GM12874 (cell line): ENCODE data around the gene PLA2G12A.

Source experiments
- TF ChIP-seq, protein P1 (sequence below): IDR thresholded peaks from 2 replicates; pipeline ENCODE4 v1.5.1; 2011; ENCODE audit warnings: low read depth, mild to moderate bottlenecking, control low read depth, low read length, moderate library complexity; ENCODE audit not compliant: insufficient read depth

Gene PLA2G12A

DNA sequence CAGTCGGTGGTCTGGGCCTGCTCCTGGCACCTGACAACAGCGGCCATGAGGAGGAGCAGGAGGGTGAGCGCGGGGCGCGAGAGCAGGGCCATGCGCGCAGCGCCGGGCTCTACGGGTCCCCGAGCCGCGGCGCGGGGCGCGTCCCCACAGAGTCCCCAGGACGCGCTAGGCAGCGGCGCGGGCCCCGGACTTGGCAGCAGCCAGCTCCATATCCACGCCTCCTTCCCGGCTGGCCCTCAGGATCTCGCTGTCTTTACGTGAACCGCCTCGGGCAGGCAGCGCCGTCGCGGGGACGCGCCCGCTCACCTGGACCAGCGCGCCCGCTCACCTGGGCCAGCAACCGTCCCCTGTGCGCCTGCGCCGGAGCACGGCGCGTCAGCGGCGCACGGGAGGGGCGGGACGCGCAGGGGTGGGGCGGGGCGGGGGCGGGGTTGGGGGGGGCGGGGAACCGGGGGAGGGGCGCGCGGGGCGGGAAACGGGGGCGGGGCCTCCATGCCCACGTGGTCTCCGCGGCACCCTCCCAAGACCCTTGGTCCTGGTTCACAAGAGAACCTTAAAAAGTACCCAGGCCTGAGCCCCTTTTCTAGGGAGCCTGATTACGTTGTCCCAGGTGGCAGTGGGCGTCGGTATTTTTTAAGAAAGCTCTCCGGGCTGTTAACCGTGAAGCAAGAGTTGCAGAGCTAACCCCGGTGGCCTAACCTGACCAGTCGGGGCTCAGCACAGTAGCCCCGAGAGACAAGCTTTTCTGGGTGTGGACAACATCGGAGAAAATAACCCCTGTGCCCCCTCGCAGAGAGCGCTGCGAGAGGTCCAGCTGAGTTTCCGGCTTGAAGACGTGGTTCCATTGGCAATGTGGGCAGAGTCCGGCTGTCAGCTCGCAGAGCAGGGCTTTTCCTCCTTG, at the start of gene PLA2G12A:
Gene PLA2G12A, minus strand, starts transcription at position 353 of the 901 bp plus-strand sequence. Its CDS starts 261 bp downstream, at position 92.
- TF ChIP-seq, protein P1, sequence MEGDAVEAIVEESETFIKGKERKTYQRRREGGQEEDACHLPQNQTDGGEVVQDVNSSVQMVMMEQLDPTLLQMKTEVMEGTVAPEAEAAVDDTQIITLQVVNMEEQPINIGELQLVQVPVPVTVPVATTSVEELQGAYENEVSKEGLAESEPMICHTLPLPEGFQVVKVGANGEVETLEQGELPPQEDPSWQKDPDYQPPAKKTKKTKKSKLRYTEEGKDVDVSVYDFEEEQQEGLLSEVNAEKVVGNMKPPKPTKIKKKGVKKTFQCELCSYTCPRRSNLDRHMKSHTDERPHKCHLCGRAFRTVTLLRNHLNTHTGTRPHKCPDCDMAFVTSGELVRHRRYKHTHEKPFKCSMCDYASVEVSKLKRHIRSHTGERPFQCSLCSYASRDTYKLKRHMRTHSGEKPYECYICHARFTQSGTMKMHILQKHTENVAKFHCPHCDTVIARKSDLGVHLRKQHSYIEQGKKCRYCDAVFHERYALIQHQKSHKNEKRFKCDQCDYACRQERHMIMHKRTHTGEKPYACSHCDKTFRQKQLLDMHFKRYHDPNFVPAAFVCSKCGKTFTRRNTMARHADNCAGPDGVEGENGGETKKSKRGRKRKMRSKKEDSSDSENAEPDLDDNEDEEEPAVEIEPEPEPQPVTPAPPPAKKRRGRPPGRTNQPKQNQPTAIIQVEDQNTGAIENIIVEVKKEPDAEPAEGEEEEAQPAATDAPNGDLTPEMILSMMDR, result no peak

DNA sequence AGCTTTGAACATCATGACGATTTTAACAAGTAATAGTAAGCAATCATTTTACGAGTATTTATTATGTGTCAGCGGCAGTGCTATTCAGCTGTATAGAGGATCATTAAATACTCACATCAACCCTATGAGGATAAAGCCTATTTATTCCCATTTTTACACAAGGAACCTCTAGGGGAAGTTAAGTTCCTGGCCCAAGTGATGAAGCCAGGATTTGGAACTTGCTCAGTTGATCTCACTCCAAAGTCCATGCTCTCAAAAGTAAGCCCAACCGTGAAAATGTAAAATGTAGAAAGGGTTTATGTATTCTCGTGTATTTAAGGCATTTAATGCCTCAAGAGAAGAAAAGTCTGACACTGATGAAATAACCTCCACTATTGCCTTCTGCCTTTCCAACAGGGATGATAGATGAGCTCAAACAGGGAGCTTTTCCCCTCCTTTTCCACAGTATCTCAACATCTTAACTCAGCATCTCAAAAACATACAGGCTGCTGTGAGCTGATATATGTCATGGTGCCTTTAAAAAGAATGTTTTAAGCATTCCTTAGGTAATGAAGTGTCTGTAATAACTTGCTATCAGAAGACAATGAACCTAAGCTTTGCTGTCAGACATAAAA, 35.0 kb upstream of the PLA2G12A start:
- TF ChIP-seq, protein P1, result no peak

DNA sequence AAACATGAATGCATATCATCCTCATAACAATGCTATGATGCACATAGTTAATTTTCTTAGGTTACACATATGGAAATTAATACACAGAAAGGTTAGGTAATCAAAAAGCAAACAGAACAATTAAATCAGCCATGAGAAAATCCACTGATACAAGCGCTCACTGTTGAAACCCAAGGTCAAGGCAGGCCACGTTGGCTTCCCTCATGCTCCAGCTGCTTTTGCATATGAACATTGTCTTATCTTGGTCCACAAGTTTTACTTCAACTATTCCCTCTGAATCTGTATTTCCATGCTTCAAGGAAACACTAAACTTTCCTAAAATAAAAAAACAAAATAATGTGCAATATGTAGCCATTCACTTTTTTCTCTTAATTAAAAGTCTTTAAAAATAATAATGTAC, 34.5 kb upstream of the PLA2G12A start:
- TF ChIP-seq, protein P1, result no peak

DNA sequence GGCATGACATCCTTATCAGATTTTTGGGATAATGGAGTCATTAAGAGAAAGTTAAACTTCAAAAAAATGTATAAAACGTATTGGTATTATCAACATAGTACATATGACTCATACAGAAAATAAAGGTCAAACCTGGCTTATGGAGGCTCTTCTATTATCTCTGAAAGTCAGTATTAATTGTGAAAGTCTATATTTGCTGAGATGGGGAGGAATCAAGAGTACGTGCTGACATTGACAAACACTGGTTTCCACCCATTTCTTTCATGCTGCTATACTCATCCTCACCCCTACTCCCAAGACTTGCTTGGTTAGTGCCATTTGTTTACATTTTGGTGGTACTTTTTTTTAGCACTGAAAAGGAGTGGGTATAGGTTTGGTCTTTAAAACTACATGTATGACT, 30.8 kb upstream of the PLA2G12A start:
- TF ChIP-seq, protein P1, result no peak

DNA sequence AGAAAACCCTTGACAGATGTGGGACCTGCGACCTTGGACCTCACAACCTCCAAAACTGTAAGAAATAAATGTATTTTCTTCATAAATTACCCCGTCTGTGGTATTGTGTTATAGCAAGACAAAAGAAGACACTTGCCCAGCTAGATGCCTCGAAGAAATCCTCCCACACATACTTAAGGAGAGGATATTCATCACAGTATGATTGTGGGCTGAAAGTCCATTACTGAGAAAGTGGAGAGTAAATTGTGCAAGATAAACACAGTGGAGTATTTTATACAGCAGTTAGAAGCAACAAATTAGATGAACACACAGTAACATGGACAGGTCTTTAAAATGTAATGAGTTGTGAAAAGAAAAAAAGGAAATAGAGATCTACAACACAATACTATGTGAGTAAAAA, 25.8 kb upstream of the PLA2G12A start:
- TF ChIP-seq, protein P1, result no peak

DNA sequence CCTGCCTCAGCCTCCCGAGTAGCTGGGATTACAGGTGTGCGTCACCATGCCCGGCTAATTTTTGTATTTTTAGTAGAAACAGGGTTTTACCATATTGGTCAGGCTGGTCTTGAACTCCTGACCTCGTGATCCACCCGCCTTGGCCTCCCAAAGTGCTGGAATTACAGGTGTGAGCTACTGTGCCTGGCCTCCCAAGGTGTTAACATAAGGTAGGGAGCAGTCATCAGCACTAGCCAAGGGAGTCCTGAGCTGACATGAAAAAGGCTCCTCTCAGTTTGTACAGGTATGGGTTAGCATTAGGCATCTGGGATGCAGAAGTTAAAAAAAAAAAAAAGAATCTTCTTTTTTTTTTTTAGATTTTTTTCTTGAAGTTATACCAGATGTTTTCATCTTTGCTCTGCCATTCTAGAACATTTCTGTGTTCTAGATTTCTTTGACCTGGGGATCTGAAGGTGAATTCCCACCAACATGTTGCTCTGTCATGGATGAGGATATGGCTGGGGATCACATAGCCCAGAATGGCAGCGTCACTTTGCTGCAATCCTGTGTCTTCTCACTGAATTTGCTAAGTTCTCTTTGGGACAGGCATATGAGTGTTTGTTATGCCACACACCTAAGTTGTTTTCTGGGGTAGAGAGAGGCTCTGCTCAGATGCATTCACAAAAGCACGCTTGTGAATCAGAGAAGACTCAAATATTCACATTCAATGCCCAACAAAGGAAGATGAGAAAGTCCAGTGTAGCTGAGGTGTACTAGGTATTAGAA, 24.4 kb upstream of the PLA2G12A start:
- TF ChIP-seq, protein P1, result no peak

DNA sequence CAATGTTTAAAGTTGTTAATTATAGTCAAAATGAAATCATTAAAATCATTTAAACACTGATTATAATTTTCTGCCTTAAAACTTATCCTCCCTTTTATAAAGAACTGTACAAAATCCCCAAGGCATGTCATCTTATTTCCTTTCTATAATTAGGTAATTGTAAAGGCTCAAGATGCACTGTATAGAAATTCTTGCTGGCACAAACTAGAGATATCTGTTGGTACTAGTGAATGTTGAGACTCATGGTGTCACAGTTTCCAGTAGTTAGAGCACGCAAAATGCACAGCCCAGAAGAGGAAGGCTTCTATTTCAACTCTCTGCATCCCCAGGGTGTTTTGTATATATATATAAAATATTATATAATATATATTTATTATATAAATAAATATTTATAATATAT, 22.7 kb upstream of the PLA2G12A start:
- TF ChIP-seq, protein P1, result no peak
